ENCODE measurements around the gene LYRM2. TPM values are rescaled to one million over a fixed set of nuclear protein-coding genes. Genes with fewer than 3 reads are reported as not detected.

LYRM2 gene
- total and polyA plus RNA-seq, 4 donors, result 16.8 to 33.7 (median 22.0) TPM

GRCh38 chr6:89553431-89553830, 85.1 kb downstream of the LYRM2 start:
- intact Hi-C loops (cut with DNase I), result no loop called here
- Histone ChIP-seq H3K4me1 (ENCODE audit: control insufficient read depth in 1 of 2, insufficient read depth in 2 of 2, low read length in 2 of 2) (peaks cover 5 to 12% of the 10 kb centered on the region in 2 donors), H3K9me3 (ENCODE audit: control insufficient read depth, low read length) (no peaks in the 10 kb centered on the region), H3K4me3 (ENCODE audit: low read length in 2 of 2) (no peak overlapping the region), H3K36me3 (ENCODE audit: control insufficient read depth in 1 of 2, insufficient read depth in 2 of 2, low read length in 1 of 2) (no peaks in the 10 kb centered on the region), H3K27ac (ENCODE audit: low read depth in 1 of 2, low read length in 2 of 2) (no peak overlapping the region), H3K27me3 (ENCODE audit: control insufficient read depth in 1 of 2, insufficient read depth in 2 of 2, low read length in 1 of 2) (no peaks in the 10 kb centered on the region)
- DNase-seq (no peak), ATAC-seq (ENCODE audit: low FRiP score) (no peak)
- 11 to 18% methylated on average over 5 of the region's 5 CpGs for WGBS, 2 donors

- no peak overlapping the region for H3K4me3 ChIP-seq (ENCODE audit: low read length in 2 of 2)
- H3K27ac ChIP-seq (ENCODE audit: low read depth in 1 of 2, low read length in 2 of 2), result no peak overlapping the region
- peaks cover 0 to 3% of the 10 kb centered on the region in 2 donors for H3K4me1 ChIP-seq (ENCODE audit: control insufficient read depth in 1 of 2, insufficient read depth in 2 of 2, low read length in 2 of 2)
- WGBS, 2 donors, result 82 to 84% methylated on average over 5 of the region's 5 CpGs
- H3K9me3 ChIP-seq (ENCODE audit: control insufficient read depth, low read length), result no peaks in the 10 kb centered on the region
- DNase-seq, result no peak
- no peaks in the 10 kb centered on the region for H3K27me3 ChIP-seq (ENCODE audit: control insufficient read depth in 1 of 2, insufficient read depth in 2 of 2, low read length in 1 of 2)
- ATAC-seq (ENCODE audit: low FRiP score), result no peak
- intact Hi-C loops (cut with DNase I), result no loop called here
- no peaks in the 10 kb centered on the region for H3K36me3 ChIP-seq (ENCODE audit: control insufficient read depth in 1 of 2, insufficient read depth in 2 of 2, low read length in 1 of 2)
Measured at GRCh38 chr6:89547281-89547680, 91.3 kb downstream of the LYRM2 start.

GRCh38 chr6:89542866-89543265, 95.7 kb downstream of the LYRM2 start:
- no peaks in the 10 kb centered on the region for H3K9me3 ChIP-seq (ENCODE audit: control insufficient read depth, low read length)
- no peaks in the 10 kb centered on the region for H3K4me1 ChIP-seq (ENCODE audit: control insufficient read depth in 1 of 2, insufficient read depth in 2 of 2, low read length in 2 of 2)
- 26 to 30% methylated on average over 3 of the region's 3 CpGs for WGBS, 2 donors
- DNase-seq (no peak), ATAC-seq (ENCODE audit: low FRiP score) (no peak)
- intact Hi-C loops (cut with DNase I), result no loop called here
- no peaks in the 10 kb centered on the region for H3K27me3 ChIP-seq (ENCODE audit: control insufficient read depth in 1 of 2, insufficient read depth in 2 of 2, low read length in 1 of 2)
- H3K27ac ChIP-seq (ENCODE audit: low read depth in 1 of 2, low read length in 2 of 2), result no peak overlapping the region
- no peaks in the 10 kb centered on the region for H3K36me3 ChIP-seq (ENCODE audit: control insufficient read depth in 1 of 2, insufficient read depth in 2 of 2, low read length in 1 of 2)
- no peak overlapping the region for H3K4me3 ChIP-seq (ENCODE audit: low read length in 2 of 2)

- no peak for DNase-seq
- H3K9me3 ChIP-seq (ENCODE audit: control insufficient read depth, low read length), result no peaks in the 10 kb centered on the region
- H3K27ac ChIP-seq (ENCODE audit: low read depth in 1 of 2, low read length in 2 of 2), result no peak overlapping the region
- H3K4me1 ChIP-seq (ENCODE audit: control insufficient read depth in 1 of 2, insufficient read depth in 2 of 2, low read length in 2 of 2), result no peaks in the 10 kb centered on the region
- no peaks in the 10 kb centered on the region for H3K27me3 ChIP-seq (ENCODE audit: control insufficient read depth in 1 of 2, insufficient read depth in 2 of 2, low read length in 1 of 2)
- WGBS, 2 donors, result 84 to 89% methylated on average over 12 of the region's 12 CpGs
- no peak for ATAC-seq (ENCODE audit: low FRiP score)
- H3K36me3 ChIP-seq (ENCODE audit: control insufficient read depth in 1 of 2, insufficient read depth in 2 of 2, low read length in 1 of 2), result no peaks in the 10 kb centered on the region
- no peak overlapping the region for H3K4me3 ChIP-seq (ENCODE audit: low read length in 2 of 2)
- intact Hi-C loops (cut with DNase I), result no loop called here
Measured at GRCh38 chr6:89542081-89542857, 96.3 kb downstream of the LYRM2 start.

- H3K27me3 ChIP-seq (ENCODE audit: control insufficient read depth in 1 of 2, insufficient read depth in 2 of 2, low read length in 1 of 2), result no peaks in the 10 kb centered on the region
- WGBS, 2 donors, result 54 to 57% methylated on average over 2 of the region's 2 CpGs
- DNase-seq (no peak), ATAC-seq (ENCODE audit: low FRiP score) (no peak)
- no peaks in the 10 kb centered on the region for H3K9me3 ChIP-seq (ENCODE audit: control insufficient read depth, low read length)
- no peak overlapping the region for H3K27ac ChIP-seq (ENCODE audit: low read depth in 1 of 2, low read length in 2 of 2)
- no peaks in the 10 kb centered on the region for H3K4me1 ChIP-seq (ENCODE audit: control insufficient read depth in 1 of 2, insufficient read depth in 2 of 2, low read length in 2 of 2)
- H3K36me3 ChIP-seq (ENCODE audit: control insufficient read depth in 1 of 2, insufficient read depth in 2 of 2, low read length in 1 of 2), result peaks cover 0 to 2% of the 10 kb centered on the region in 2 donors
- no peak overlapping the region for H3K4me3 ChIP-seq (ENCODE audit: low read length in 2 of 2)
- intact Hi-C loops (cut with DNase I), result no loop called here
Measured at GRCh38 chr6:89539779-89540178, 98.8 kb downstream of the LYRM2 start.

GRCh38 chr6:89536231-89536630, 102.3 kb downstream of the LYRM2 start:
- DNase-seq, result no peak
- intact Hi-C loops (cut with DNase I), result no loop called here
- peaks cover 0 to 2% of the 10 kb centered on the region in 2 donors for H3K36me3 ChIP-seq (ENCODE audit: control insufficient read depth in 1 of 2, insufficient read depth in 2 of 2, low read length in 1 of 2)
- WGBS, 2 donors, result 86 to 92% methylated on average over 5 of the region's 5 CpGs
- H3K27me3 ChIP-seq (ENCODE audit: control insufficient read depth in 1 of 2, insufficient read depth in 2 of 2, low read length in 1 of 2), result no peaks in the 10 kb centered on the region
- no peaks in the 10 kb centered on the region for H3K4me1 ChIP-seq (ENCODE audit: control insufficient read depth in 1 of 2, insufficient read depth in 2 of 2, low read length in 2 of 2)
- no peak for ATAC-seq (ENCODE audit: low FRiP score)
- H3K27ac ChIP-seq (ENCODE audit: low read depth in 1 of 2, low read length in 2 of 2), result no peak overlapping the region
- no peaks in the 10 kb centered on the region for H3K9me3 ChIP-seq (ENCODE audit: control insufficient read depth, low read length)
- no peak overlapping the region for H3K4me3 ChIP-seq (ENCODE audit: low read length in 2 of 2)

GRCh38 chr6:89530982-89531381, 107.6 kb downstream of the LYRM2 start:
- Histone ChIP-seq H3K27ac (ENCODE audit: low read depth in 1 of 2, low read length in 2 of 2) (no peak overlapping the region), H3K4me3 (ENCODE audit: low read length in 2 of 2) (no peak overlapping the region), H3K36me3 (ENCODE audit: control insufficient read depth in 1 of 2, insufficient read depth in 2 of 2, low read length in 1 of 2) (peaks cover 0 to 1% of the 10 kb centered on the region in 2 donors), H3K9me3 (ENCODE audit: control insufficient read depth, low read length) (no peaks in the 10 kb centered on the region), H3K27me3 (ENCODE audit: control insufficient read depth in 1 of 2, insufficient read depth in 2 of 2, low read length in 1 of 2) (no peaks in the 10 kb centered on the region), H3K4me1 (ENCODE audit: control insufficient read depth in 1 of 2, insufficient read depth in 2 of 2, low read length in 2 of 2) (peaks cover 2 to 8% of the 10 kb centered on the region in 2 donors)
- intact Hi-C loops (cut with DNase I), result no loop called here
- DNase-seq (no peak), ATAC-seq (ENCODE audit: low FRiP score) (no peak)
- 89 to 93% methylated on average over 11 of the region's 11 CpGs for WGBS, 2 donors

- no peaks in the 10 kb centered on the region for H3K36me3 ChIP-seq (ENCODE audit: control insufficient read depth in 1 of 2, insufficient read depth in 2 of 2, low read length in 1 of 2)
- ATAC-seq (ENCODE audit: low FRiP score), result no peak
- no peak overlapping the region for H3K27ac ChIP-seq (ENCODE audit: low read depth in 1 of 2, low read length in 2 of 2)
- H3K4me3 ChIP-seq (ENCODE audit: low read length in 2 of 2), result no peak overlapping the region
- no peak for DNase-seq
- H3K9me3 ChIP-seq (ENCODE audit: control insufficient read depth, low read length), result no peaks in the 10 kb centered on the region
- peaks cover 2 to 16% of the 10 kb centered on the region in 2 donors for H3K4me1 ChIP-seq (ENCODE audit: control insufficient read depth in 1 of 2, insufficient read depth in 2 of 2, low read length in 2 of 2)
- H3K27me3 ChIP-seq (ENCODE audit: control insufficient read depth in 1 of 2, insufficient read depth in 2 of 2, low read length in 1 of 2), result no peaks in the 10 kb centered on the region
- intact Hi-C loops (cut with DNase I), result no loop called here
Measured at GRCh38 chr6:89528866-89529265, 109.7 kb downstream of the LYRM2 start.

GRCh38 chr6:89527634-89528033, 110.9 kb downstream of the LYRM2 start:
- whole genome bisulfite sequencing, 2 donors, result 81 to 91% methylated on average over 2 of the region's 2 CpGs
- peaks cover 2 to 18% of the 10 kb centered on the region in 2 donors for H3K4me1 ChIP-seq (ENCODE audit: control insufficient read depth in 1 of 2, insufficient read depth in 2 of 2, low read length in 2 of 2)
- DNase-seq, result no peak

More at GRCh38 chr6:89527634-89528033, 110.9 kb downstream of the LYRM2 start:
- Histone ChIP-seq H3K9me3 (ENCODE audit: control insufficient read depth, low read length) (no peaks in the 10 kb centered on the region), H3K36me3 (ENCODE audit: control insufficient read depth in 1 of 2, insufficient read depth in 2 of 2, low read length in 1 of 2) (no peaks in the 10 kb centered on the region), H3K27ac (ENCODE audit: low read depth in 1 of 2, low read length in 2 of 2) (no peak overlapping the region), H3K4me3 (ENCODE audit: low read length in 2 of 2) (no peak overlapping the region), H3K27me3 (ENCODE audit: control insufficient read depth in 1 of 2, insufficient read depth in 2 of 2, low read length in 1 of 2) (no peaks in the 10 kb centered on the region)
- intact Hi-C loops (cut with DNase I), result no loop called here
- ATAC-seq (ENCODE audit: low FRiP score), result no peak

Data from aorta (tissue), 5 donors.